HG03064 (cell line): ENCODE results near the gene RGS9BP.
"Not testable (repeated sequence)": the region's sequence is repeated elsewhere in the genome, so short reads cannot be mapped to it uniquely, and the experiment has no call there.

Experiments used
- ATAC-seq: cut with Tn5 transposase; IDR thresholded peaks from one replicate; pipeline ENCODE4 v1.9.1; 2021; ENCODE audit warnings: low read depth; ENCODE audit not compliant: unreplicated experiment

The RGS9BP gene

DNA sequence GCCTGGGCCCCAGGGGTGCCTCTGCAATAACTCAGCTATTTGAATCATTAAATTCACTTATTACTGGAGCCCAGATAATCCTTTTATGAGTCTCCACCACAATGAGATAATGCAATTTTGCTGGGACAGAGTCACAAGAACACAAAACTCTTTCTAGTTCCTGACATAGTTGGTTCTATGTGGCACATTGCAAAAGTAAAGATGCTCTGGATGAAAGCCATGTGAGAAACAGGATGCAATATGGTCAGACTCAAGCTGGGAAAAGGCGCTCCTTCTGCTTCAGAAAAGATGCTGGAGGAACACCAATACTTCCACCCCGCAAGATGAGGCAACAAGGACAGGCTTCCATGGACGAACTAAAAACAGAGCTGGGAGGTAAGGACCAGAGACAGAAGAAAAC, 6.3 kb upstream of the RGS9BP start:
- ATAC-seq, result no peak

DNA sequence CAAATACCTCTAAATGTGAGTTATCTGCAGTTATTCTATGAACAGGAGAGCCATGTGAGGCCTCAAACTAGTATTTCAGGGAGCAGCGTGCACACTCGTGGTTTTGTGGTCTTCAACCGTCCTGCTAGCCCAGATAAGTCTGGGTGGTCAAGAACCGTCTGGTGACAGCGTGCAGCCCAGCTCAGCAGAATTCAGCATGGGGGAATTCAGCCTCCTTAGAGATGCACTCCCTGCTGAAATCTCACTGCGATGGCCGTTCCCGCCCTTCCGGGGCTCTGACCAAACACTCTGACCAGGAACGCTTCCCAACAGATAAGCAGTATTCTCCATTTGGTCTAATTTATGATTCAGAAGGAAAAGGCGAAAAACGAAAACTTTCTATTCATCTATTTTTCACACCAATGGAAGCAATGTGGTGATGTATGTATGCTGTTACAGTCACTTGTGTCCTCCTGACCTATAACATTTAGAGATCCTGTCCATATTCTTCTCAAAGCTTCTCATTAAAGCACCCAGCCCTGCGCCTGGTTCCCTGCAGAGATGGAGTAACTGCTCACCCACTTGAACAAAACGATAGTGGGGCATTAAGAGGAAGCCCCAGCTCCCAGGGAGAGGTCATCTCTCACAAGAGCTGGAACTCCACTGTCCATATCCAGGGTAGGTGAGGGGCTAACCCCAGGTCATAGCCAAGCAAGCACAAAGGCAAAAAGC, 3.6 kb upstream of the RGS9BP start:
- ATAC-seq, result no peak

DNA sequence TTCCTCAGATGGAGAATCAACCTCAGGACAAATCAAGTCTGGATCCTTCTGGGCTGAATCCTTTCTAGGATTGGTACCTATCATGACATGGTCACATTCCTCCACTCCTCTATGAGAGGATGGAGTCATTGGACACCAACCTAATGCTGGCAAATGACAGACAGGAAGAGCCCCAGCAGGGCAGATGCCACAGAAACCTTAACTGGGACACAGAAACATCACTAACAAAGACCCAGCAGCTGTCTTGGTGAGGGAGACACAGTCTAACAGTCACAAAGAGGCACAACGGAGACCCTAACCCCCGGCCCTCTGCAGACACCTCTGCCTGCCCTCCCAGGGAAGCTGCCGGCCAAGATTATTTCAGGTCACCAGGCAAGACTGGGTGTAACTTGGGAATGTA, 2.8 kb upstream of the RGS9BP start:
- no peak for ATAC-seq

DNA sequence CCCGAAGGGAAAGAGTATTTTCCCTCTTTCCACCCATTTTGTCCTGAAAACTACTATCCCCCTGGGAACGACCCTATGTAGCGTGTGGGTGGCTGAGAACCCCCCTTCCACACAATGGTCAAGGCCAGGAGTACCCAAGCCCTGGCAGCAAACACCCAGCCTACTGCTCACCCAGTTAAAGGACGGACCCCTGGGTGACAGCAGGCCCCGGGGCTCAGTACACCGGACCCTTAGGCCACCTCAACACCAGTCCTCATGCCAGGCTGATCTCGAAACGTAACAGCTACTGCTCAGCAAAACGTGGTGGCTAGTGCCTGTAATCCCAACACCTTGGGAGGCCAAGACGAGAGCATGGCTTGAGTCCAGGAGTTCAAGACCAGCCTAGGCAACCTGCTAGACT, 2.1 kb upstream of the RGS9BP start:
- ATAC-seq, result no peak

DNA sequence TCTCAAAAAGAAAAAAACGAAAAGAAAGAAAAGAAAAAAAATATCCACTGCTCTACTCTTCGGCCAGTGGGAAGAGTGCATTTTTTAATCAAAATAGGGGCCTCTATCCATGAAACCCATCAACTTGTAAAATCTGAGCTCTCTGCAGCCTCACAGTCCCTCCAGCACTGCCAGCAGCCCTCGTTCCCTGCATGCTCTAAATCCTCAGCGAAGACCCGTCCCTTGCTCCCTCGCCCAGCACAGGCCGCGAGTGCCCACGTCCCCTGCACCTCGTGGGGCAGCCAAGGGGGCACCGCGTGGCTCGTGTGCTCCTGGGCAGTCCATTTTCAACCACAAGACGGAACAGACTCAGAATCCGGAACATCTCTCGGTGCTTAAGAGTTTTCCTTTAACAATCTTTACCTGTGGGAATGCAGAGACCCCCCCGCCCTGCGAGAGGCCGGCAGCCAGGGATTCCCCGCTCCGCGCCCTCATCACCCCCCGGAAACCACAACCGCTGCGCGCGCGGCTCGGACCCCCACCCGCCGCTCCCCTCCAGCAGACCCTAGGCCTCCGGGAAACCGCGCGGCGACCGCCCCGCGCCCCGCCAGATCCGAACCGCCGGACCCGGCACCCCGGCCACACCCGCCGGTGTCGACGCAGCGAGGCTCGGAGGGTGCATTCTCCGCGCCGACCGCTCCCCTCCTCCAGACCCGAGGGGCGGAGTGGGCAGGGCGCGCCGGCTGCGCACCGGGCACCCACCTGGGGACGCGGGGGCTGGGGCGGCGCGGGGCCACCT, 1.3 kb upstream of the RGS9BP start:
- no peak for ATAC-seq

DNA sequence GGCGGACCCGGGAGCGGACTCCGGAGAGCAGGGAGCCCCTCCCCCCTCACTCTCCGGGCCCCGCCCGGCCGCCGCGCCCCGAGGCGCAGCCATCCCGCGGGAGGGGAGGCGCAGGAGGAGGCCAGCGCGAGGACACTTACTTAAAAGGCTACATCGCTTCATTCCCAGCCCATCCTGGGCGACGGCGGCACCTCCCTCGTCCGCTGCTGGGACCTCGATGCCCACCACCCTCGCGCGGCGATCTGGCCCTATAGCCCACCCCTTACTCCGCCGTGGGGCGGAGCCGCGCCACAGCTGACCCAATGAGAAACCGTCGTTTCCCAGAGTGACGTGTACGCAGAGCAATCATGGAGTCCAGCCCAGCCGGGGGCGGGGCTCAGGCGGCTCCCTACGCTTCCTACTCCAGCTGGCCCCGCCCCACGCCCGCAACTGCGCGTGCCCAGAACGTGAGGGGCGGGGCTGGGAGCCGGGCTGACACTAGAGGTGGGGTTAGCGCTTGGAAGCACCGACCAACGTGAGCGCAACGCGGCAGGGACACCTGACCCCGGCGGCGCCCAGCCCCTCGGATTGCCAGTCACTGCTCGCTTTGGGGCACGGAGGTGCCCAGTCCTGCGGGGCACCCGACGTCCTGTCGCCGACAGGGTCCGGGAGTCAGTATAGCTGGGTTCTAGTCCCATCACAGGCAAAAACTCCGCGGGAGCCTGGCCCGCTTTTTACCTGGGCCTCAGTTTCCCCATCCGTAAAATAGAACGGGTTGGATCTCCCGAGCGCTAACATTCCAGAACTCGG, 523 bp upstream of the RGS9BP start, which contains the start of gene ANKRD27:
Gene ANKRD27, minus strand, starts transcription at position 250 of the 789 bp plus-strand sequence. CDS start 16,165 bp downstream, outside the sequence.
- peak; percentile 92 for ATAC-seq

DNA sequence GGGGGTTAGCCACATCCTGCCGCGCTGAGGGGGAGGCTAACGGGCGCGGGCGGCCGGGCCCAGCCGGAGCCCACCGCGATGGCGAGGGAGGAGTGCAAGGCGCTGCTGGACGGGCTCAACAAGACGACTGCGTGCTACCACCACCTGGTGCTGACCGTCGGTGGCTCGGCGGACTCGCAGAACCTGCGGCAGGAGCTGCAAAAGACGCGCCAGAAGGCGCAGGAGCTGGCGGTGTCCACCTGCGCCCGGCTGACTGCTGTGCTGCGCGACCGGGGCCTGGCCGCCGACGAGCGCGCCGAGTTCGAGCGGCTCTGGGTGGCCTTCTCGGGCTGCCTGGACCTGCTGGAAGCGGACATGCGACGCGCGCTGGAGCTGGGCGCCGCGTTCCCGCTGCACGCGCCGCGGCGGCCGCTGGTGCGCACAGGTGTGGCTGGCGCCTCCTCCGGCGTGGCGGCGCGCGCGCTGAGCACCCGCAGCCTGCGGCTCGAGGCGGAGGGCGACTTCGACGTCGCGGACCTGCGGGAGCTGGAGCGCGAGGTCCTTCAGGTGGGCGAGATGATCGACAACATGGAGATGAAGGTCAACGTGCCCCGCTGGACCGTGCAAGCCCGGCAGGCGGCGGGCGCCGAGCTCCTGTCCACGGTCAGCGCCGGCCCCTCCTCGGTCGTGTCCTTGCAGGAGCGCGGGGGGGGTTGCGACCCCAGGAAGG, 692 bp downstream of the RGS9BP start:
- ATAC-seq, result no peak

DNA sequence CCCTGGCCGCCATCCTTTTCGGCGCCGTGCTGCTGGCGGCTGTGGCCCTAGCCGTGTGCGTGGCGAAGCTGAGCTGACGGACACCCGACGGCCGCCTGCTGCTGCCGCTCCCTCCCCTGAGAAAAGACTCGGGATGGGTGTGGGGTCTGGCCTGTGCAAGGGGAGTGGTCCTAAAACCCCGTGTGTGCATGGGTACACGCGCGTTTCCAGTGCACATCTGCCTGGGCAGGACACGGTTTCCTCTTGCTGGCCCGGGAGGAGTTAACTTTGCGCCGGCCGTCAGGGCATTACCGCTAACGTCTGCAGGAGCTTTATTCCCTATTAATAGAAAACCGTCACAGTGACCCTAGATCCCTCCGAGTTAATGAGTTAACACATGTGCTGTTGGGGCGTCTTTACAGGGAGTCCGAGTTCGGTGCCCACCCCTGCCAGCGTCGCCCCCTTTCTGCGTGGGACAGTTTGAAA, 1.3 kb downstream of the RGS9BP start:
- no peak for ATAC-seq

DNA sequence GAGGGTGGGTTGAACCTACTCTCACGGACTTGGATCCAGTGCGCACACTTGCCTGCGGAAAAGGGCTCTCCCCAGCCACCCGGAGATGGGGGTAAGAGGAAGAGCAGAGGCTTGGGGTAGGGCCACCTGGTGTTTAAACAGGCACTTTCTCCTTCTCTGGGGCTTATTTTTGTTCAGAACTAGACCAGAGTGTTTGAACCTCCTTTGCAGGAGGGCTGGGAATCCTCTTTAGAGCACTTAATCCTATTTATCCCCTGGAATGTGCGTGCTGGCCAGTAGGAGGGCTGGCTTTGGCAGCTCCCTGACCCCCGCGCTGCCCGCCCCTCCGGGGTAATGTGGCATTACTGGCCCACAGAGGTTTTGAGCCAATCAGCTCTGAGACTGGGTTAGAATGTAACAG, 2.0 kb downstream of the RGS9BP start:
- no peak for ATAC-seq

DNA sequence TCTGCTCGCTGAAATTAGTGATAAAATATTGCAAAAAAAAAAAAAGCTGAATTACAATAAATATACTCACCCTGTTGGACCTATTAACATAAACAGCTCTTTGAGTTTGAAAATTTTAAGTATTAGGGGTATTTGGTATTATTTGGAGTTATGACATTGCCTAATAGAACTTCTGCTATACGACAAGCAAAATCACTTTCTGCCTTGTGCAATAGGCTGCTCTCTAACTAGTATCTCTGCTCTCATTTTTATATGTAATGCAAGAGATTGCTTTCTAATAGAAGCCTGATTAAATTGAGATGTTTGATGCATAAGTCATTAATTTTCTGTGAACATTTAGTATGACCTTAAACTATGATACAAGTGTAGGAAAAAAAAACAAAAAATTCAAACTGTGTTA, 5.3 kb downstream of the RGS9BP start:
- no peak for ATAC-seq

DNA sequence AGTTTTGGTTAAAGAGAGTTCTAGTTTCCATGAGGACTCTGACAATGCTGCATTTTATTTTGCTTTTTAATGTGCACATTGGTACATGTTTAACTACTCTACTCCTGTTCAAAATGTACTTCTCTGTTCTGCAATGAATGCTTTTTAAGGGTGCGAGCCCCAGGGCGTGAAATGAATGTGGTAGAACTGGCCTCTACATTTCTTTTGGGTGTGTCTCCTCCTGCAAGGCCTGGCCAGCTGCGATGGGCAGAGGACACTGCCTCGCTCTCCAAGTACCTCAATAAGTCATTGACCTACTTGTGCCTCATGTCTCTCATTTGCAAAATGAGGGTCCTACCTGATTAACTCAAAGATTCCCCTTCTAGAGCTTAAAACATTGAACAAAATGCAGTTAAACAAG, 6.7 kb downstream of the RGS9BP start:
- ATAC-seq, result no peak

DNA sequence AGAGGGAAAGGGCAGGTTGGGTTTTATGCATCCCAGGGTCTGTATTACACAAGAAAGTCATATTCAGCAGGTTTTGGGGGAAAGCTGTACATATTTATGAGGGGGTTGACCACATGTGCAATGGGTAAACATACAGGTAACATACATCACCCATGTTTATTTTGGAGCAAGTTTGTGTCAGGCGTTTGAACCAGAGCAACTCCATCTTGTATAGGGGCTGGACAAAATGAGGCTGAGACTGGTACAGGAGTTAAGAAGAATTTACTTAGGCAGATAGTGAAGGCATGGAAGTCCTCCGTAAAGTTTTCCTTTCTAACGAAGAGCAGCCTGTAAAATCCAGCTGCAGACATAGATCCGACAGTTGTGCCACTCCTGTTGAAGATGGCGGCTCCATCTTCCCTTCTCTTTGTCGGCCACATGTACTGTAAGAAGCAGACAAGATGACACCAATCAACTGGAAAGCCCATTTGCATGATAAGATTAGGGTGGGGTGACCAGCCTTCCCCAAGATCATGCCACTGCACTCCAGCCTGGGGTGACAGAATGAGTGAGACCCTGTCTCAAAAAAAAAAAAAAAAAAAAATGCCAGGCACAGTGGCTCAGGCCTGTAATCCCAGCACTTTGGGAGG, 11.3 kb downstream of the RGS9BP start:
- no peak for ATAC-seq

DNA sequence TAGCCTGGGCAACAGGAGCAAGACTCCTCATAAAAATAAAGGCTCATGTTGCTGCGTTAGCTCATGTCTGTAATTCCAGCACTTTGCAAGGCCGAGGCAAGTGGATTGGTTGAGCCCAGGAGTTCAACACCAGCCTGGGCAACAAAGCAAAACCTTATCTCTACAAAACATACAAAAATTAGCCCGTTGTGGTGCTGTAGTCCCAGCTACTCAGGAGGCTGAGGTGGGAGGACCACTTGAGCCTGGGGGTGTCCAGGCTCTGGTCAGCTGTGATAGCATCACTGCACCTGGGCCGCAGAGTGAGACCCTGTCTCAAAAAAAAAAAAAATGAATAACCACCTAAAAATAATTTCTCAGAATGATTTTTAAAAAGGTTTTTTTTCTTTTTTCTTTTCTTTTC, 12.0 kb downstream of the RGS9BP start:
- no peak for ATAC-seq

DNA sequence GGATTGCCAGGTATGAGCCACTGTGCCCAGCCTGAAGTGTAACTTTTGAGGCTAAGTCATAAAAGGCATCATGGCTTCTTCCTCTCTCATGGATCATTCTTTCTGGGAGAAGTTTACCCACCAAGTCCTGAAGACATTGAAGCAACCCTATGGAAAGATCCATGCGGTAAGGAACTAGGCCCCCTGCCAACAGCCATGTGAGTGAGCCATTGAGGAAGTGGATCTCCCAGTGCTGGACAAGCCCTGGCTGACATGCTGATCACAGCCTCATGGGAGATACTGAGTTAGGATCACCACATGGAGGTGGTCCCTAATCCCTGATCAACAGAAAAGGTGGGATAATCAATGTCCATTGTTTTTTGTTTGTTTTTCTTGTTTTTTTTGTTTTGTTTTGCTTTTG, 12.7 kb downstream of the RGS9BP start:
- ATAC-seq, result no peak

DNA sequence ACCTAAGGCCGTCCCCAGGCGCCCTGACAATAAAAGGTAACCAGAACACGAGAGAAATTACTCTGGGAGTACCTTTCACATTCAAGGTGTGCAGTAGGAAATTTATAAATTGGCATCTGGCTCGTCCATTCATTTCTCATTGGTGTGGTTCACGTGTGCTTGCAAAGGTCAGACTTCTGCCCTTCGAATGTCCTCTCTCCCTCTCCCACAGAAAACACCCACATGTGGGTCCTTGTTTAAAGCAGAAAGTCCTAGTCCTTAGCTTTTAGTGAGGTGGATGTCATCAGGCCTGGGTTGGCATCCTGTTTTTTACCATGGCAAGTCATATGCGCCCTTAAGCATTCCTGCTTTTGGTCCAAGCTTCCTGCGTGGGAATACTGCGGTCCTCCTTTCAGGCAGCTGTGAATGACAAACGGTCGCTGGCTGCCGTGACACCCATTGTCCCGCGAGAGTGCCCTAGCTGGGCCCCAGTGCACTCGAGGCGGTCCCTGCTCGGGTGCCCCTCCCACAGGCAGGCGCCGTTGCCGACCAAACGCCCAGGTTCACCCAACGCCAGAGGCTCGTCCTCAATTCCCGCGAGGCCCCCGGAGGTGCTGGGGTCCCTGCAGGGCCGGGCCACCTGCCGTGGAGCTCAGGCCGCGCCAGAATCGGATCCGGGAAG, 15.8 kb downstream of the RGS9BP start, which contains the start of gene NUDT19:
Gene NUDT19, plus strand, starts transcription at position 531 of the 661 bp plus-strand sequence. CDS start 140 bp downstream, outside the sequence.
- peak; percentile 77 for ATAC-seq

DNA sequence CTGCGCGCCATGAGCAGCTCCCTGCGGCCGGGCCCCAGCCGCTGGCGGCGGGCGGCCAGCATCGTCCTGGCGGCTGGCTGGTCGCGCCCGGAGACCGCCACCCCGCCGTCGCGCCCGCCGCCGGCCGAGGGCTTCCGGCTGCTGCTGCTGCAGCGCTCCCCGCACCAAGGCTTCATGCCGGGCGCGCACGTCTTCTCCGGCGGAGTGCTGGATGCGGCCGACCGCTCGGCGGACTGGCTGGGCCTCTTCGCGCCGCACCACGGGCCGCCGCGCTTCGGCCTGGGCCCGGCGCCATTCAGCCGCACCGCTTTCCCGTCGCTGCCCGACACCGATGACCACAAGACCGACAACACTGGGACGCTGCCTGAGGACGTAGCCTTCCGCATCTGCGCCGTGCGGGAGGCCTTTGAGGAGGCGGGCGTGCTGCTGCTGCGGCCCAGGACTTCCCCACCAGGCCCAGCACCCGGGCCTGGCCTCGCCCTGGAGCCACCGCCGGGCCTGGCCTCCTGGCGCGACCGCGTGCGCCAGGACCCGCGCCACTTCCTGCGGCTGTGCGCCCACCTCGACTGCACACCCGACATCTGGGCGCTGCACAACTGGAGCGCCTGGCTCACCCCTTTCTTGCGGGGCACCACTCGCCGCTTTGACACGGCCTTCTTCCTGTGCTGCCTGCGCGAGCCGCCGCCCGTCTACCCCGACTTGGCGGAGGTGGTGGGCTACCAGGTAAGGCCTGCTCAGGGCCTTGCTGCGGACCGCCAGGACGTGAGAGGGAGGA, 16.5 kb downstream of the RGS9BP start:
- peak; percentile 62 for ATAC-seq

DNA sequence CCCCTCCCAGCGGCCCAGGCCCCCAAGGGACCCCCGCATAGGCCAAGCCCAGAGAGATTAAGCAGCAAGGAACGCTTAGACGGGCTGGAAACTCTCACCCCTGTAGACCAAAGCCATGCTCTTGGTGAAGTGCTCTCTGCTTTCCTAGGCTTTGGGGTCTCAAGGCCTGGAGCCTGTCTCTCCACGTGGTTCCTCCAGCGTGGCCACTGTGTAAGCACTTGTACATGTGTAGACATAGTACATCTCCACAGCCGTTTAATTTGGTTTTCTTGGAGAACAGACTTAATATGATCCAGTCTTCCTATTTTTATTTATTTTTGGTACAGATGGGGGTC, 17.0 kb downstream of the RGS9BP start:
- peak; percentile 11 for ATAC-seq

DNA sequence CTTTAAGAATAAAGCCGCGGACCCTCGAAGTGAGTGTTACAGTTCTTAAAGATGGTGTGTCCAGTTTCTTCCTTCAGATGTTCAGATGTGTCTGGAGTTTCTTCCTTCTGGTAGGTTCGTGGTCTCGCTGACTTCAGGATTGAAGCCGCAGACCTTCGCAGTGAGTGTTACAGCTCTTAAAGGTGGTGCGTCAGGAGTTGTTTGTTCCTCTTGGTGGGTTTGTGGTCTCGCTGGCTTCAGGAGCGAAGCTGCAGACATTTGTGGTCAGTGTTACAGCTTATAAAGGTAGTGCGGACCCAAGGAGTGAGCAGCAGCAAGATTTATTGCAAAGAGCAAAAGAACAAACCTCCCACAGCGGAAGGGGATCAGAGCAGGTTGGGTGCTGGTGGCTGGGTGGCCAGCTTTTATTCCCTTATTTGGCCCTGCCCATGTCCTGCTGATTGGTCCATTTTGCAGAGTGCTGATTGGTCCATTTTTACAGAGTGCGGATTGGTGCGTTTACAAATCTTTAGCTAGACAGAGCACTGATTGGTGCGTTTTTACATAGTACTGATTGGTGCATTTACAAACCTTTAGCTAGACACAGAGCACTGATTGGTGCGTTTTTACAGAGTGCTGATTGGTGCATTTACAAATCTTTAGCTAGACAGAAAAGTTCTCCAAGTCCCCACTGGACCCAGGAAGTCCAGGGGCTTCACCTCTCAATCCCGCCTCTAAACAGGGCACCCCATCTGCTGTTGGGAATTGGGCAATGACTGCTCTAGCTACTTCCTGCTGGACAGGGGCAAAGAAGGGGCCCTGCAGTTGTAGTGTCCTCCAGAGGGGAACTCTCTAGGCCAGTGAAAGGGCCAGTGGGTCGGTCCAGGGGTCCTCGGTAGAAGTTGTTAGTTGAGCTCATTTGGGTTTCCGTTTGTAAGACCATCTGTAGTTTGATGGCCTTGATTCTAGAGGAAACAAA, 17.8 kb downstream of the RGS9BP start:
- not testable (repeated sequence) for ATAC-seq
